ENCODE data around the gene MYH10.

The MYH10 gene

DNA sequence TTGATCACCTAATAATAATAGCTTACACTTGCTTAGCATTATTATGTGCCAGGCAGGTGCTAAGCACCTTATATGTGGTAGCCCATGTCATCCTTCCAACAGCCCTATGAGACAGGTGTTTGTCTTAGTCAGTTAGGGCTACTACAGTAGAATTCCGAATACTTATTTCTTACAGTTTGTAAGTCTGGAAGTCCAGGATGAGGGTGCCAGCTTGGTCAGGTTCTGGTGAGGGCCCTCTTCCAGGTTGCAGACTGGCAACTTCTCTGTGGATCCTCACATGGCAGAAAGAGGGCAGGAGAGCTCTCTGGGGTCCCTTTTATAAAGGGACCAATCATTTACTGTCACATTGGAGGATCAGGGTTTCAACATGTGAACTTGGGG is 19.6 kb upstream of the MYH10 start:
- H3K4me3 ChIP-seq (ENCODE audit: low read depth, low read length) = no peak overlapping the region
- H3K9ac ChIP-seq = no peak overlapping the region
- TF ChIP-seq, protein P1, sequence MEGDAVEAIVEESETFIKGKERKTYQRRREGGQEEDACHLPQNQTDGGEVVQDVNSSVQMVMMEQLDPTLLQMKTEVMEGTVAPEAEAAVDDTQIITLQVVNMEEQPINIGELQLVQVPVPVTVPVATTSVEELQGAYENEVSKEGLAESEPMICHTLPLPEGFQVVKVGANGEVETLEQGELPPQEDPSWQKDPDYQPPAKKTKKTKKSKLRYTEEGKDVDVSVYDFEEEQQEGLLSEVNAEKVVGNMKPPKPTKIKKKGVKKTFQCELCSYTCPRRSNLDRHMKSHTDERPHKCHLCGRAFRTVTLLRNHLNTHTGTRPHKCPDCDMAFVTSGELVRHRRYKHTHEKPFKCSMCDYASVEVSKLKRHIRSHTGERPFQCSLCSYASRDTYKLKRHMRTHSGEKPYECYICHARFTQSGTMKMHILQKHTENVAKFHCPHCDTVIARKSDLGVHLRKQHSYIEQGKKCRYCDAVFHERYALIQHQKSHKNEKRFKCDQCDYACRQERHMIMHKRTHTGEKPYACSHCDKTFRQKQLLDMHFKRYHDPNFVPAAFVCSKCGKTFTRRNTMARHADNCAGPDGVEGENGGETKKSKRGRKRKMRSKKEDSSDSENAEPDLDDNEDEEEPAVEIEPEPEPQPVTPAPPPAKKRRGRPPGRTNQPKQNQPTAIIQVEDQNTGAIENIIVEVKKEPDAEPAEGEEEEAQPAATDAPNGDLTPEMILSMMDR (IDR thresholded peaks at IDR 0.05) = no peak
- H3K4me2 ChIP-seq (ENCODE audit: low read length) = no peak overlapping the region
- H3K79me2 ChIP-seq = no peaks in the 10 kb centered on the region
- no peak overlapping the region for H3K27ac ChIP-seq
- no peaks in the 10 kb centered on the region for H3K36me3 ChIP-seq (ENCODE audit: control insufficient read depth, insufficient read depth, low read length)
- no peaks in the 10 kb centered on the region for H3K9me3 ChIP-seq (ENCODE audit: control insufficient read depth, low read length)
- H2AFZ ChIP-seq = no peak overlapping the region
- no peaks in the 10 kb centered on the region for H3K27me3 ChIP-seq (ENCODE audit: control insufficient read depth, insufficient read depth, low read length)
- no peaks in the 10 kb centered on the region for H3K4me1 ChIP-seq

DNA sequence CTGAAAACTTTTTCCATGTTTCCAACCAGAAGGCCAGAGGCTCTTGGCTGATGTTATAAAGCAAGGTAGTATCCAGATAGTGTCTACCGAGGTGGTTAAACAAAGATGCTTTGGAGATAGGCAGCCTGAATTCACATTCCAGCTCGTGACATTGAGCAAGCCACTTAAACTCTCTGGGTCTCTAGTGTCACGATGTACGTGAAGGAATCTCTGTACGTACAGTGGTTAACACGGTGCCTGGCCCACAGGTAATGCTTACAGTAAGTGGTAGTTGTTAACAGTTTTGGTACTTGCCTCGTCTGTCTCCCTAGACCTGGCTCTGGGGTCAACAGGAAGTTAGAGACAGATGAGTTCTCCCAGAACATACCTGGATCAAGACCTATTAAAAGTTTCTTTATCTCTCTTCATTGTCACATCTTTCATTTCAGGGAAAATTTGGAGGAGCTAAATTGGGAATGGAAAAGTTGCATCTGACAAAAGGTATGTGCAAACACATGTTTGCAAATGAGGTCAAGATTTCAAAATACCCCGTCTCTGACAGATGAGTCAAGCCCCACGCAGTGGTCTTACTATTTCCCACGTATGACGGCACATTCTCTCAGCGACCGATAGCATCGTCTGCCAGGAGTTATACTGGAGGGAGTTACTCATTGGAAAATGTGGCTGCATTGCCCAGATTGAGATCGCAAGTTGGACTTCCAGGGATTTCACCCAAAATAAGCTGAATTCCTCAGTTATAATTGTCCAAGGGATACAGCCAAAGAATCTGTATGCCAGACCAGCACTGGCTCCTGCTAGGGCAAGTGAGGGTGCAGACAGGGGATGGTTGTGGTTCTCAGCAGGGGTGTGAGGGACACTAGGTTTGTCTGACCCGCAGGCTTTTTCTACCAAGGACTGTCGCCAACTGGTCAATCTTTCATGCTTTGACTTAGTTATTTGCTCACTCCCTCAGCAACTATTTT is 18.9 kb upstream of the MYH10 start:
- H3K4me3 ChIP-seq (ENCODE audit: low read depth, low read length) = no peak overlapping the region
- H3K9me3 ChIP-seq (ENCODE audit: control insufficient read depth, low read length) = no peaks in the 10 kb centered on the region
- no peaks in the 10 kb centered on the region for H3K36me3 ChIP-seq (ENCODE audit: control insufficient read depth, insufficient read depth, low read length)
- TF ChIP-seq, protein P1 (IDR thresholded peaks at IDR 0.05) = no peak
- H3K9ac ChIP-seq = no peak overlapping the region
- no peaks in the 10 kb centered on the region for H3K79me2 ChIP-seq
- H3K4me1 ChIP-seq = no peaks in the 10 kb centered on the region
- no peaks in the 10 kb centered on the region for H3K27me3 ChIP-seq (ENCODE audit: control insufficient read depth, insufficient read depth, low read length)
- no peak overlapping the region for H3K4me2 ChIP-seq (ENCODE audit: low read length)
- H3K27ac ChIP-seq = no peak overlapping the region
- H2AFZ ChIP-seq = no peak overlapping the region

DNA sequence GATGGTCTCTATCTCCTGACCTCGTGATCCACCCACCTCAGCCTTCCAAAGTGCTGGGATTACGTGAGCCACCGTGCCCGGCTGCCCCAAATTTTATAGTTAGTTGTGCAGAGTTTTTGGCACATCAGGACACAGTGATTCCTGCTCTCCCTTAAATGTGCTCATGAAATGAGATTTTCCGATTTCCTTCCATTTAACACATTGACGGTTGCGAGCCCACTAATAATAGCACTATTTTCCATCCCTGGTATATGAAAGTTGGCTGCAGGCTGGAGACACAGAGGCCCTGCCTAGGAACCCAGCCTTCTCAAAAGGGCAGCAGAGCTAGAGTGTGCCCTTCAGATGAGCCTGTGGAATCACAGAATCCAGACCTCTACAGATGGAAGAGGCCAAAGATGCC is 17.4 kb upstream of the MYH10 start:
- Histone ChIP-seq H3K9me3 (ENCODE audit: control insufficient read depth, low read length) (no peaks in the 10 kb centered on the region), H3K27ac (no peak overlapping the region), H3K4me1 (no peaks in the 10 kb centered on the region), H3K79me2 (no peaks in the 10 kb centered on the region), H3K27me3 (ENCODE audit: control insufficient read depth, insufficient read depth, low read length) (no peaks in the 10 kb centered on the region), H3K9ac (no peak overlapping the region), H3K4me2 (ENCODE audit: low read length) (no peak overlapping the region), H3K36me3 (ENCODE audit: control insufficient read depth, insufficient read depth, low read length) (no peaks in the 10 kb centered on the region), H2AFZ (no peak overlapping the region), H3K4me3 (ENCODE audit: low read depth, low read length) (no peak overlapping the region)
- TF ChIP-seq, protein P1 (IDR thresholded peaks at IDR 0.05) = no peak

DNA sequence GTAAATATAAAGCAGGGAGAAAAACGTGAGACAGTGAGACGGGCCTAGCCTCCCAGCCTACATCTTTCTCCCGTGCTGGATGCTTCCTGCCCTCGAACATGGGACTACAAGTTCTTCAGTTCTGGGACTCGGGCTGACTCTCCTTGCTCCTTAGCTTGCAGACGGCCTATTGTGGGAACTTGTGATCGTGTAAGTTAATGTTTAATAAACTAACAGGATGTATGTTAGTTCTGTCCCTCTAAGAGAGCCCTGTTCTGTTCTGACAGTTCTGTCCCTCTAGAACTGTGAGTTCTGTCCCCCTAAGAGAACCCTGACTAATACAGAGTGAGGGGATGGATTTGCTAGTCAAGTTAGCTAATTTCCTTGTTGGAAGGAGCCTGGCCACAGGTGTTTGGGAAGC is 16.7 kb upstream of the MYH10 start:
- no peak overlapping the region for H3K9ac ChIP-seq
- H2AFZ ChIP-seq = no peak overlapping the region
- H3K4me3 ChIP-seq (ENCODE audit: low read depth, low read length) = no peak overlapping the region
- TF ChIP-seq, protein P1 (IDR thresholded peaks at IDR 0.05) = no peak
- no peaks in the 10 kb centered on the region for H3K79me2 ChIP-seq
- H3K36me3 ChIP-seq (ENCODE audit: control insufficient read depth, insufficient read depth, low read length) = no peaks in the 10 kb centered on the region
- H3K27me3 ChIP-seq (ENCODE audit: control insufficient read depth, insufficient read depth, low read length) = no peaks in the 10 kb centered on the region
- no peaks in the 10 kb centered on the region for H3K9me3 ChIP-seq (ENCODE audit: control insufficient read depth, low read length)
- no peaks in the 10 kb centered on the region for H3K4me1 ChIP-seq
- H3K4me2 ChIP-seq (ENCODE audit: low read length) = no peak overlapping the region
- H3K27ac ChIP-seq = no peak overlapping the region

DNA sequence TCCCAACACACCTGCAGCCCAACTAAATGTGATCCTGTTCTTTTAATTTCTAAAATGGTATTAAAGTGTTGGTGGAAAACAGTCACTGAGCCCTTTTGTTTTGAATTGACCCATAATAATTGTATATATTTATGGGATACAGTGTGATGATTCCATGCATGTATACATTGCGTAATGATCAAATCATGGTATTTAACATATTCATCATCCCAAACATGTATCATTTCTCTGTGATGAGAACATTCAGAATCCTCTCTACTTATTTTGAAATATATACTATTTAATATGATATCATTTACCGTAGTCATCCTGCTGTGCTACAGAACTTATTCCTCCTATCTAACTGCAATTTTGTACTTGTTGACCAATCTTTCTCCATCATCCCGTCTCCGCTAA is 14.0 kb upstream of the MYH10 start:
- Histone ChIP-seq H3K36me3 (ENCODE audit: control insufficient read depth, insufficient read depth, low read length) (no peaks in the 10 kb centered on the region), H3K9ac (no peak overlapping the region), H3K27me3 (ENCODE audit: control insufficient read depth, insufficient read depth, low read length) (no peaks in the 10 kb centered on the region), H3K9me3 (ENCODE audit: control insufficient read depth, low read length) (no peaks in the 10 kb centered on the region), H2AFZ (no peak overlapping the region), H3K79me2 (no peaks in the 10 kb centered on the region), H3K4me2 (ENCODE audit: low read length) (no peak overlapping the region), H3K4me3 (ENCODE audit: low read depth, low read length) (no peak overlapping the region), H3K27ac (no peak overlapping the region), H3K4me1 (no peaks in the 10 kb centered on the region)
- TF ChIP-seq, protein P1 (IDR thresholded peaks at IDR 0.05) = no peak
